HepG2 (cell line): Measurements from ENCODE around the gene MRPL43. TPM values are rescaled to one million over a fixed set of nuclear protein-coding genes. Genes with fewer than 3 reads are reported as not detected.

Experiments
- ARNT ChIP-seq: fragments of 450-650 bp; IDR thresholded peaks from 2 replicates; pipeline ENCODE4 v1.6.1; 2017
- CBFB ChIP-seq: sonication (generic); formaldehyde crosslinking; IDR thresholded peaks from 2 replicates; pipeline ENCODE4 v1.4.0; 2020; ENCODE audit warnings: missing genetic modification reagents
- DMAP1 ChIP-seq: IDR thresholded peaks from 2 replicates; pipeline ENCODE4 v1.6.1; 2016
- HOXD1 ChIP-seq: sonication (generic); formaldehyde crosslinking; IDR thresholded peaks from 2 replicates; pipeline ENCODE4 v1.5.0; 2020; ENCODE audit warnings: missing genetic modification reagents
- MEF2D ChIP-seq: sonication (generic); formaldehyde crosslinking; IDR thresholded peaks from 2 replicates; pipeline ENCODE4 v1.5.1; 2020; ENCODE audit warnings: mild to moderate bottlenecking, missing genetic modification reagents
- NR2F6 ChIP-seq, 2 experiments: IDR thresholded peaks; 2 replicates each; pipeline ENCODE4 v1.6.1; 2016; ENCODE audit warnings: antibody characterized with exemption in 1 of 2, mild to moderate bottlenecking in 1 of 2
- POLR2A ChIP-seq, 2 experiments: IDR thresholded peaks; 2 replicates each; pipeline ENCODE4 v1.6.1; 2011; ENCODE audit warnings: low read depth in 2 of 2, low read length in 2 of 2, mild to moderate bottlenecking in 1 of 2, moderate library complexity in 1 of 2; ENCODE audit not compliant: insufficient read depth in 1 of 2
- RFXANK ChIP-seq: IDR thresholded peaks from 2 replicates; pipeline ENCODE4 v1.6.1; 2016
- RXRB ChIP-seq: IDR thresholded peaks from 2 replicates; pipeline ENCODE4 v1.6.1; 2016; ENCODE audit warnings: borderline replicate concordance, missing genetic modification reagents, missing compliant biosample characterization
- SIN3A ChIP-seq: IDR thresholded peaks from 2 replicates; pipeline ENCODE4 v1.6.1; 2011; ENCODE audit warnings: low read depth, mild to moderate bottlenecking, control low read depth, low read length, borderline replicate concordance
- SIX4 ChIP-seq: sonication (generic); formaldehyde crosslinking; IDR thresholded peaks from 2 replicates; pipeline ENCODE4 v1.4.0; 2020; ENCODE audit warnings: missing genetic modification reagents
- SPEN ChIP-seq: sonication (generic); formaldehyde crosslinking; IDR thresholded peaks from 2 replicates; pipeline ENCODE4 v1.5.1; 2020; ENCODE audit warnings: low read depth, mild to moderate bottlenecking, missing genetic modification reagents
- TAF1 ChIP-seq: sonication (generic); formaldehyde crosslinking; IDR thresholded peaks from 2 replicates; pipeline ENCODE4 v1.4.0; 2020; ENCODE audit warnings: missing genetic modification reagents
- TBP ChIP-seq: sonication (generic); formaldehyde crosslinking; IDR thresholded peaks from 2 replicates; pipeline ENCODE4 v1.5.0; 2020; ENCODE audit warnings: missing genetic modification reagents
- U2AF2 ChIP-seq: fragments of 200-400 bp; formaldehyde crosslinking; IDR thresholded peaks from 2 replicates; pipeline ENCODE4 v1.6.1; 2017; ENCODE audit warnings: low read depth, mild to moderate bottlenecking, low read length
- ZMYM2 ChIP-seq: sonication (generic); formaldehyde crosslinking; IDR thresholded peaks from 2 replicates; pipeline ENCODE4 v1.8.0; 2022; ENCODE audit warnings: mild to moderate bottlenecking, missing genetic modification reagents
- ZNF337 ChIP-seq: sonication (generic); formaldehyde crosslinking; IDR thresholded peaks from 2 replicates; pipeline ENCODE4 v1.5.1; 2020; ENCODE audit warnings: missing genetic modification reagents, low read depth, mild to moderate bottlenecking, borderline replicate concordance
- ZNF367 ChIP-seq: sonication (generic); formaldehyde crosslinking; IDR thresholded peaks from 2 replicates; pipeline ENCODE4 v1.4.0; 2020; ENCODE audit warnings: missing genetic modification reagents, borderline replicate concordance
- ZNF451 ChIP-seq: sonication (generic); formaldehyde crosslinking; IDR thresholded peaks from 2 replicates; pipeline ENCODE4 v1.5.0; 2020; ENCODE audit warnings: mild to moderate bottlenecking, missing genetic modification reagents
- ZNF530 ChIP-seq: sonication (generic); formaldehyde crosslinking; IDR thresholded peaks from 2 replicates; pipeline ENCODE4 v1.5.0; 2020; ENCODE audit warnings: low read depth, mild to moderate bottlenecking, missing genetic modification reagents
- ZNF546 ChIP-seq: sonication (generic); formaldehyde crosslinking; conservative IDR thresholded peaks from 2 replicates; pipeline ENCODE4 v1.8.1; 2023; ENCODE audit warnings: mild to moderate bottlenecking, missing genetic modification reagents
- ZNF552 ChIP-seq: sonication (generic); formaldehyde crosslinking; IDR thresholded peaks from 2 replicates; pipeline ENCODE4 v1.9.0; 2022; ENCODE audit warnings: missing genetic modification reagents, mild to moderate bottlenecking, borderline replicate concordance
- ZNF567 ChIP-seq: sonication (generic); formaldehyde crosslinking; IDR thresholded peaks from 2 replicates; pipeline ENCODE4 v1.8.1; 2023; ENCODE audit warnings: mild to moderate bottlenecking, missing genetic modification reagents, borderline replicate concordance
- ZNF766 ChIP-seq: sonication (generic); formaldehyde crosslinking; IDR thresholded peaks from 2 replicates; pipeline ENCODE4 v1.5.0; 2020; ENCODE audit warnings: missing genetic modification reagents, borderline replicate concordance
- ZNF775 ChIP-seq: sonication (generic); formaldehyde crosslinking; IDR thresholded peaks from 2 replicates; pipeline ENCODE4 v1.4.0; 2020; ENCODE audit warnings: missing genetic modification reagents, mild to moderate bottlenecking, moderate library complexity, borderline replicate concordance
- ZNF790 ChIP-seq: sonication (generic); formaldehyde crosslinking; IDR thresholded peaks from 2 replicates; pipeline ENCODE4 v1.8.0; 2022; ENCODE audit warnings: missing genetic modification reagents, mild to moderate bottlenecking, borderline replicate concordance
- ZNF839 ChIP-seq: sonication (generic); formaldehyde crosslinking; IDR thresholded peaks from 2 replicates; pipeline ENCODE4 v1.4.0; 2020; ENCODE audit warnings: missing genetic modification reagents, mild to moderate bottlenecking, borderline replicate concordance
- polyA plus RNA-seq, 8 experiments: library from polyadenylated mRNA; depleted of rRNA in 3 of 8; stranded (reverse) in 7 of 8; unstranded in 1 of 8; fragments of >200 nt; fragmentation: Illumina TruSeq in 4 of 8; extraction: Trizol in 4 of 8; gene quantifications; 2 replicates each; pipeline versions ENCODE4 v1.2.1 to v1.2.3, GENCODE V29; 2011 to 2016; ENCODE audit warnings: low read depth in 4 of 8, missing spikeins in 1 of 8, mixed read lengths in 1 of 8; ENCODE audit not compliant: insufficient read depth in 1 of 8
- total RNA-seq, 5 experiments: library from RNA; depleted of rRNA; stranded (reverse); fragments of >200 nt; fragmentation: Illumina TruSeq; extraction: Trizol; gene quantifications; 2 replicates each; pipeline ENCODE4 v1.2.3, GENCODE V29; 2016; ENCODE audit warnings: low read depth in 1 of 5
- TF ChIP-seq, protein P1 (sequence below): IDR thresholded peaks from 2 replicates; pipeline ENCODE4 v1.6.1; 2016
- TF ChIP-seq, protein P2 (sequence below): sonication (generic); formaldehyde crosslinking; IDR thresholded peaks from 2 replicates; pipeline ENCODE4 v1.4.0; 2020; ENCODE audit warnings: mild to moderate bottlenecking, missing genetic modification reagents
- TF ChIP-seq, protein P3 (sequence below): sonication (generic); formaldehyde crosslinking; IDR thresholded peaks from 2 replicates; pipeline ENCODE4 v1.5.0; 2020; ENCODE audit warnings: mild to moderate bottlenecking, missing genetic modification reagents

MRPL43 gene
- total and polyA plus RNA-seq, 2 of the 13 experiments (the other 11 are each of a cell fraction or from before 2014, with no cell fraction given) = 71.0 to 73.7 TPM

DNA sequence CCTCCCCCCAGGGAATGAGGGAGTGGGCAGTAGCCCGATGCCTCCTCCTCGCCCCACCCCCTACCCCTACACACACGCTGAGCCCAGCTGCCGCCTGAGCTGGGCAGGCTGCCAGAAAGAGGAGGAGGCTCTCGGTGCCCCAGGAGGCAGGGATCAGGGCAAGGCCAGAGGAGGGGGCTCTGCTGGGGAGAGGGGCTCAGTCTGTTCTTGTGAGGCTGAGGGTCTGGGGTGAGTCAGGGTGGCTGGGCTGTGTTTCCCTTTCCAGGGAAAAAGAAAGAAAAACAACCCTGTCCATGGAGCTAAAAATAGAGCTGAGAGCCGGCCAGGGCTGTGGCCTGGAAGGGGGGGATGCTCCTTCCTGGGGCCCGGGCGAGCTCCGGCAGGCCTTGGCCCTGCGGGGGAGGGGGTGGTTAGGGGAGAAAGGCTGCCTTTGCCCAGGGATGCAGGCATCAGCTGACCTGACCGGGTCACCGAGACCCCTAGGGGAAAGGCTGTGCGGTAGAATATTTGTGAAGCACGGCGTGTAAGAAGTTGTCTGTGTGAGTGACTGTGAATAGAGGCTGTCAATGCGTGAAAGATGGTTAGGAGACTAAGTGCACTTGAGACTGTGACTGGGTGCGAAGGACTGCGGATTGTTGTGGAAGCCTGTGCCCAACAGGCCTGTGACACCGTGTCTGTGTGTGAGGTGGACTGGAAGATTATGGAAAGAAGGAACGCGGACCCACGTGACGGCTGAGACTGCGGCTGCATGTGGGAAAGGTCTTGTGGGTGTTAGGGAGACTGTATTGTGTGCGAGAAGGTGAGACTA lies 11.1 kb upstream of the MRPL43 start (continued):
- TF ChIP-seq MEF2D (CRISPR knock-in tag) (peak; percentile 94), CBFB (no peak), ZNF530 (no peak), TAF1 (CRISPR knock-in tag) (no peak), ZNF451 (no peak), ZNF552 (CRISPR knock-in tag) (no peak), ARNT (no peak), TBP (CRISPR knock-in tag) (no peak), ZMYM2 (CRISPR knock-in tag) (no peak), RXRB (no peak), NR2F6 (IDR thresholded peaks at IDR 0.05) (no peak; the same call in 1 of the 2 replicates), NR2F6 (CRISPR knock-in tag; IDR thresholded peaks at IDR 0.05) (no peak), ZNF839 (CRISPR knock-in tag) (no peak), U2AF2 (no peak), SIX4 (no peak), ZNF546 (no peak), ZNF337 (CRISPR knock-in tag) (no peak), POLR2A (IDR thresholded peaks at IDR 0.05; ENCODE audit: insufficient read depth in 1 of 2, low read depth in 2 of 2, low read length in 2 of 2) (no peak), ZNF567 (CRISPR knock-in tag) (no peak), ZNF775 (CRISPR knock-in tag) (no peak), DMAP1 (CRISPR knock-in tag) (no peak), ZNF766 (CRISPR knock-in tag) (no peak), ZNF367 (CRISPR knock-in tag) (no peak), RFXANK (CRISPR knock-in tag) (no peak), SIN3A (no peak; the same call in 1 of the 2 replicates), ZNF790 (CRISPR knock-in tag) (no peak; the same call in 1 of the 2 replicates), SPEN (peak; percentile 1; the same call in 1 of the 2 replicates), HOXD1 (CRISPR knock-in tag) (no peak)
- TF ChIP-seq, protein P1, sequence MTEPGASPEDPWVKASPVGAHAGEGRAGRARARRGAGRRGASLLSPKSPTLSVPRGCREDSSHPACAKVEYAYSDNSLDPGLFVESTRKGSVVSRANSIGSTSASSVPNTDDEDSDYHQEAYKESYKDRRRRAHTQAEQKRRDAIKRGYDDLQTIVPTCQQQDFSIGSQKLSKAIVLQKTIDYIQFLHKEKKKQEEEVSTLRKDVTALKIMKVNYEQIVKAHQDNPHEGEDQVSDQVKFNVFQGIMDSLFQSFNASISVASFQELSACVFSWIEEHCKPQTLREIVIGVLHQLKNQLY (CRISPR knock-in tag) = no peak
- TF ChIP-seq, protein P2, sequence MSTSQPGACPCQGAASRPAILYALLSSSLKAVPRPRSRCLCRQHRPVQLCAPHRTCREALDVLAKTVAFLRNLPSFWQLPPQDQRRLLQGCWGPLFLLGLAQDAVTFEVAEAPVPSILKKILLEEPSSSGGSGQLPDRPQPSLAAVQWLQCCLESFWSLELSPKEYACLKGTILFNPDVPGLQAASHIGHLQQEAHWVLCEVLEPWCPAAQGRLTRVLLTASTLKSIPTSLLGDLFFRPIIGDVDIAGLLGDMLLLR (CRISPR knock-in tag) = no peak
- TF ChIP-seq, protein P3, sequence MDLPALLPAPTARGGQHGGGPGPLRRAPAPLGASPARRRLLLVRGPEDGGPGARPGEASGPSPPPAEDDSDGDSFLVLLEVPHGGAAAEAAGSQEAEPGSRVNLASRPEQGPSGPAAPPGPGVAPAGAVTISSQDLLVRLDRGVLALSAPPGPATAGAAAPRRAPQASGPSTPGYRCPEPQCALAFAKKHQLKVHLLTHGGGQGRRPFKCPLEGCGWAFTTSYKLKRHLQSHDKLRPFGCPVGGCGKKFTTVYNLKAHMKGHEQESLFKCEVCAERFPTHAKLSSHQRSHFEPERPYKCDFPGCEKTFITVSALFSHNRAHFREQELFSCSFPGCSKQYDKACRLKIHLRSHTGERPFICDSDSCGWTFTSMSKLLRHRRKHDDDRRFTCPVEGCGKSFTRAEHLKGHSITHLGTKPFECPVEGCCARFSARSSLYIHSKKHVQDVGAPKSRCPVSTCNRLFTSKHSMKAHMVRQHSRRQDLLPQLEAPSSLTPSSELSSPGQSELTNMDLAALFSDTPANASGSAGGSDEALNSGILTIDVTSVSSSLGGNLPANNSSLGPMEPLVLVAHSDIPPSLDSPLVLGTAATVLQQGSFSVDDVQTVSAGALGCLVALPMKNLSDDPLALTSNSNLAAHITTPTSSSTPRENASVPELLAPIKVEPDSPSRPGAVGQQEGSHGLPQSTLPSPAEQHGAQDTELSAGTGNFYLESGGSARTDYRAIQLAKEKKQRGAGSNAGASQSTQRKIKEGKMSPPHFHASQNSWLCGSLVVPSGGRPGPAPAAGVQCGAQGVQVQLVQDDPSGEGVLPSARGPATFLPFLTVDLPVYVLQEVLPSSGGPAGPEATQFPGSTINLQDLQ (CRISPR knock-in tag) = no peak
